ENCODE data around the gene RASL12.
"Not testable (repeated sequence)": the region's sequence is repeated elsewhere in the genome, so short reads cannot be mapped to it uniquely, and the experiment has no call there.

RASL12 gene

DNA sequence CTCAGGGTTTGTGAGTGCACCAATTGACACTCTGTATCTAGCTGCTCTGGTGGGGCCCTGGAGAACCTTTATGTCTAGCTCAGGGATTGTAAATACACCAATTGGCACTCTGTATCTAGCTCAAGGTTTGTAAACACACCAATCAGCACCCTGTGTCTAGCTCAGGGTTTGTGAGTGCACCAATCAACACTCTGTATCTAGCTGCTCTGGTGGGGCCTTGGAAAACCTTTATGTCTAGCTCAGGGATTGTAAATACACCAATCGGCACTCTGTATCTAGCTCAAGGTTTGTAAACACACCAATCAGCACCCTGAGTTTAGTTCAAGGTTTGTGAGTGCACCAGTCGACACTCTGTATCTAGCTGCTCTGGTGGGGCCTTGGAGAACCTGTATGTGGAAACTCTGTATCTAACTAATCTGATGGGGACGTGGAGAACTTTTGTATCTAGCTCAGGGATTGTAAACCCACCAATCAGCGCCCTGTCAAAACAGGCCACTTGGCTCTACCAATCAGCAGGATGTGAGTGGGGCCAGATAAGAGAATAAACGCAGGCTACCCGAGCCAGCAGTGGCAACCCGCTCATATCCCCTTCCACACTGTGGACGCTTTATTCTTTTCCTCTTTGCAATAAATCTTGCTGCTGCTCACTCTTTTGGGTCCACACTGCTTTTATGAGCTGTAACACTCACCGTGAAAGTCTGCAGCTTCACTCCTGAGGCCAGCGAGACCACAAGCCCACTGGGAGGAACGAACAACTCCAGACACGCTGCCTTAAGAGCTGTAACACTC is 8.0 kb upstream of the RASL12 start:
- DNase-seq (ENCODE audit: low spot score): not testable (repeated sequence)

DNA sequence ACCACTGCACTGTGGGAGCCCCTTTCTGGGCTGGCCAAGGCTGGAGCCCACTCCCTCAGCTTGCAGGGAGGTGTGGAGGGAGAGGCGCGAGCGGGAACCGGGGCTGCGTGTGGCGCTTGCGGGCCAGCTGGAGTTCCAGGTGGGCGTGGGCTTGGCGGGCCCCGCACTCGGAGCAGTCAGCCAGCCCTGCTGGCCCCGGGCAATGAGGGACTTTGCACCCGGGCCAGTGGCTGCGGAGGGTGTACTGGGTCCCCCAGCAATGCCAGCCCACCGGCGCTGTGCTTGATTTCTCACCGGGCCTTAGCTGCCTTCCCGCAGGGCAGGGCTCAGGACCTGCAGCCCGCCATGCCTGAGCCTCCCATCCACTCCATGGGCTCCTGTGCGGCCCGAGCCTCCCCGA is 7.2 kb upstream of the RASL12 start:
- not testable (repeated sequence) for DNase-seq (ENCODE audit: low spot score)

- no peak for DNase-seq (ENCODE audit: low spot score)
Measured at GRCh38 chr15:65072617-65073016, 4.8 kb upstream of the RASL12 start.

GRCh38 chr15:65072027-65072426 is 4.2 kb upstream of the RASL12 start:
- no peak for DNase-seq (ENCODE audit: low spot score)

- DNase-seq (ENCODE audit: low spot score): no peak
Measured at GRCh38 chr15:65071381-65071811, 3.6 kb upstream of the RASL12 start.

GRCh38 chr15:65069779-65070546 is 2.2 kb upstream of the RASL12 start:
- DNase-seq (ENCODE audit: low spot score): no peak

DNA sequence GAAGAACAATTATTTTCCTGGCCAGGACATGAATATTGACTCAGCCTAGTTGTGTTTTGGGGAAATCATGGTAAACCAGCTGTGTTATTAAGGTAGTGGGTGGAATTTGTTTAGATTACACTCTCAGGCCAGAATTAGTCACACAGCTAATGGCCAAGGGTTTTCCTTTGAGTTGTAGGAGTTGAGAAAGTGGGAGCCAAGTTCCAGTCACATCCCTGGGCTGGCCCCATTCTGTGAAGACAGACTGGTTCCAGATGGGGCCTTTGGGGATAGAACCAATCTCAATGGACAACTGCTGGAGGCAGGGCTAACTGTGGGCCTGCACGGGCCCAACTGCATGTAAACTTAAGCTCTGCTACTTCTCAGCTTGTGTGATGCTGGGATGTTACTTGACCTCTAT is 1.4 kb upstream of the RASL12 start:
- DNase-seq (ENCODE audit: low spot score): no peak

DNA sequence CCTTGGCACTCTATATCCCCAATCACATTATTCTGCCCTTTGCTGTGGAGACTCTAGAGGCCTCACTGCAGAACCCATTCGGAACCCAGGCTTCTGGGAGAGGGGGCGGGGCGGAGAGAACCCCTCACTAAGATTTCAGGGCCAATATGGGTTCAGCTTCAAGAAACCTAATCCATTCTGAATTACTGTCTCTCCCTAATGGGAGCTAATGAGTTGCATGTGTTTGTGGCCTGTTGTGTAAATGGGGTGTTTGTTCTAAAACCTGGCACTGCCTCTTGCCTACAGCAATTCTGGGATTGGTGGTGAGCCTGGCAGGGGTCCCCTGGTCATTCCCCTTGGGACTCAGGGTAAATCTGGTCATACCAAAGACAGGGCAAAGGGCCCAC is 605 bp upstream of the RASL12 start:
- no peak for DNase-seq (ENCODE audit: low spot score)

DNA sequence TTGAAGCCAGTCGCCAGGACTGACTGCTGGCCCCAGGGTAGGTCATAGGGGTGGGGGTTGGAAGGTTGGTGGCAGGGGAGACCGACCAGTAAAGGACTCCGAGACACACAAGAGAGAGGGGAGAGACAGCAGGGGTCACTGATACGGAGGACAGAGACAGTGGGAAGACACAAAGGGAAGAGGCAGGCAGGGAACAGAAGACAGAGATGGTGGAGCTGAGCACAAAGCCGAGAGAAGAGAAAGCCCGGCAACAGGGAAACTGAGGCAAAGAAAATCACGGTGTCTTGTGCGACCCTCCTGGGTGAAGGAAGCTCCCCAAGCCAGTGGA is 510 bp downstream of the RASL12 start:
- no peak for DNase-seq (ENCODE audit: low spot score)

- DNase-seq (ENCODE audit: low spot score): no peak
Measured at GRCh38 chr15:65066635-65067316, 1.0 kb downstream of the RASL12 start.

GRCh38 chr15:65066001-65066634 is 1.7 kb downstream of the RASL12 start:
- DNase-seq (ENCODE audit: low spot score): no peak

GRCh38 chr15:65062726-65063125 is 5.1 kb downstream of the RASL12 start:
- no peak for DNase-seq (ENCODE audit: low spot score)

GRCh38 chr15:65062061-65062460 is 5.7 kb downstream of the RASL12 start:
- no peak for DNase-seq (ENCODE audit: low spot score)

DNA sequence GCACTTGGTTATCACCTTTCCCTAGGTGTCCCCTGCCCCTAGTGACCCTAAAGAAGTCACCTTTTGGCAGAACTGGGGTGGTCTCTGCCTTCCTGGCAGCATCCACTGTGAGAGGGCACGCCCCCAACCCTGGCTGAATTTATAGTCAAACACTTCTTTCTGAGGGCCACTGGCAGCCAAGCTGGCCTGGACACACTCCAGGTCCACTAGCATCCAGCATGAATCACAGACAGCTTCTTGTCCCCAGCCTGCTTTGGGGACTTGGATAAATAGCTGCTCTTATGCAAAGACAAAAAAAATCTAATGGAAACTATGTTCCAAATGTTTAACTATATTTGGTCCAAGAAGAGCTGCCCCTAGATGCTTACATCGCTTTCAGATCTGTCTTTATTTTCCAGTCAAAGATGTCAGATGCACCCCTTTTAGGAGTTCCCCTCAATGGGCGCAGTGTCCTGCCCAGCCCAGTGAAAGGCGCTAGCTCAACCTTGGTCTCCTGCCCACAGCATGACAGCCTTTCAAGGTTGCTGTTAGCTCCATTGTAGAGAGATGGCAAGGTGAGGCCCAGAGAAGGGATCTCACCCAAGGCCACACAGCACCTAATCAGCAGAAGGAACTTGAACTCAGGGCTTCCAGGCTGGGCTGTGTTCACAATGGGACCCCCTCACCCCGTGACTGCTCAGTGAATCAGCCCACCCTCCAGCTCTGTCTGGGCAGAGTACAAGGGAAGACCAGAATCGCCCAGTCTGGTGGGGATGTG is 7.0 kb downstream of the RASL12 start:
- no peak for DNase-seq (ENCODE audit: low spot score)

DNA sequence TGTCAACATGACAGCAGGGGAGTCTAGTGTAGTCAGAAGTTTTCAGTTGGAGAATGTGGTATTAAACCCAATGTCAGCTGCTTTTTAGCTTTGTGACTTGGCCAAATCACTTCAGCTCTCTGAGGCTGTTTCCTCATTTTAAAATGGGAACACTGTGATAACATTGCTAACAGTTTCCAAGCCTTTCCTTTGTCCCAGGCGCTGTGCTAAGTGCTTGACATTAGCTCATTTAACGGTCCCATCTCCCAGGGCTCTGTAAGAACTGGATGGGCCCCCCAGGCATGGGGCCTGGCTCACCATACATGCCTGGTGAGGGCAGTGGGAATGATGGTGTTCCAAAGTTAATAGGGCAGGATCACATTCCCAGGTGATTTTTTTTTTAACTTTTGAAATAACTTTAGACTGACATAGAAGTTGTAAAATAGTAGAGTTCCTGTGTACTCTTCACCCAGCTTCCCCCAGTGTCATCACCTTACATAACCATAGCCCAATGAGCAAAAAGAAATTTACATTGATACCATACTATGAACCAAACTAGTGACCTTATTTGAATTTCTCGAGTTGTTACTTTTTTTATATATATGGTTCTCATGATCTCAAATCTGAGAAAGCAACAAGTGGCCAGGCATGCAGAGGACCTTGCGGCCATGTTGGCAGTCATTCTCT is 7.7 kb downstream of the RASL12 start:
- DNase-seq (ENCODE audit: low spot score): no peak

GRCh38 chr15:65059369-65059750 is 8.4 kb downstream of the RASL12 start:
- no peak for DNase-seq (ENCODE audit: low spot score)

DNA sequence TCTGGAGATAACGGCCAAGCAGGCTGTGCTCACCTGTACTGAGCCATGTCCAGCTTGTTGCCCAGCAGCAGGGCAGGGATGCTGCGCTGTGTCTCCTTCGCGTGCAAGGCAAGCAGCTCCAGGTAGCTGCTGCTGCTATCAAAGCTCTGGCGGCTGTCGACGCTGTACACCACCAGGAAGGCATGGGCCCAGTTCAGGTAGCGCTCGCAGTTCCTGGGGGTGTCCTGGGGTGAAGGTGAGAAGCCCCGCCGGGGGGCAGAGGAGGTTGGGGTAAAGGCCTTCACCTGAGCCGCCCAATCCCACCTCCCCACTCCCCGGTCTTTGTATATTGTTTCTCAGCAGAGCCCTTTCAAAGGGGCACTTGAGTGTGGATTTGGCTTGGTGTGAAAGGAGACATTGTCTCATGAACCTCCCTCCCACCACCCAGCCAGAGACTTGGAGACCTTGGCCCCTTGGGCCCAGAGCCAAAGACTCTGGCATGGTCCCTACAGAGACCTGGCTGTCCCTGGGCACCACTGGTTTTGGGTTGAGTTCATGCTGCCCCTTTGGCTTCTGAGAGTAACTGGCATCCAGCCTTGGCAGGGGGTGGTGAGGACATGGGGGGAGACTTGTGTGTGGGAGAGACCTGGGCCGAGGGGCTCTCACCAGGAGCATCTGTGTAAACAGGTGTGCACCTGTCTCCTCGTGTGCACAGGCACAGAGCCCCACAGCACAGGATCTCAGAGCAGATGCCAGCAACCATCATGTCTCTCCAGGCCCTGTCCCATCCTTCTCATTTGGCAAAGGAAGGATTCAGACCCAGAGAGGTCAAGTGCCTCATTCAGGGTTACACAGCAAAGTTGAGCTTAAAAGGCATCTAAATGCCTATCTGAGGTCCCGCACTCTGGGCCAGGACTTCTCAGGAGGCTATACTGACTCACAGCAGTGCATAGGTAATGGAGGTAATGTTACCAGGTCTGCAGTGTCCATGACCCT is 9.1 kb downstream of the RASL12 start:
- DNase-seq (ENCODE audit: low spot score): no peak

DNA sequence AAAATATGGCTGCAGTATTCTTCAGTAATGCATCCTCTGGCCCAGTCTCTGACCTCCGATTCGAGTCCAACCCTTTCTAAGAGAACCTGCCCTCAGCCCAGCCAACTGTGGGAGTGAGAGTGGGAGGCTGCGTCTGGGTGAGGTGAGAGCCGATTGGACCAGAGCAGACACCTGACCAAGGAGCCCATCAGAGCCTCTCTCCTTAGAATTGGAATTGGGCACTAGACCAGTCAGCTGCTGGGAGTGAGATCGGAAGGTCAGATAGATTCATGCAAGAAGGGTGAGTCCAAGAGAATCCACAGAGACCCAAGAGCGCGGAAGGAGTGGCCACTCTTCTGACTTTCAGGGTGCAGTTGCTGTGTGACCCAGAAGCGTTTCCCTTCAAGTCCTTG is 10.2 kb downstream of the RASL12 start:
- no peak for DNase-seq (ENCODE audit: low spot score)

DNA sequence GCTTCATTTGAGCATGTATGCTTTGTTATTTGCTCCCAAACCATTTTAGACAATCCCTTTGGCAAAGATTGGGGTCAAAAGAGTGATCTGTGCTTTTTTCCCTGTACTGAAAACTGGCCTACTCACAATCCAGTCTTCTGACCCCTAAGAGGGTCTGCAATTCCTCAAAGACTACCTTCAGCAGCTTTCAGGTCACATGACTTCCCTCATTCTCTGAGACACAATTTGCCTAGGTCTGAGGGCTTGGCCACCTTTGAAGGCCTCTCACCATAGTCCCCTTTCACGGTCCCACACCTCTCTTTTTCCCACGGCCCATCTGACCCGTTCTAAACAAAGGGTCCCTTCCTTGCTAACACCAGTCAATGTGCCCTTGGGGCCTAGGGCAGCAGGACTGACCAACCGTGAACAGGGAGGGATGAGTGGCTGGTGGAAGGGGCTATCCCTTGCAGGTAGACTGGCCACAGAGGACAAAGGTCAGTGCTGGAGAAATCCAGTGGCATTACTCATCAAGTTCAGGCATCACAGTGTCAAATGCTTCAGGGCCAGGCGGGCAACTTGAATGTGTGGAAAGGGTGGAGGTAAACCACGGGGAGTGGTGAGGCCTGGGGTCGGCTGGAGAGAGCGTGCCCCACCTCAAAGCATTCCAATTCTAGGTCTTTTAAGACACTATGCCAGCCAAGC is 10.8 kb downstream of the RASL12 start:
- no peak for DNase-seq (ENCODE audit: low spot score)

DNA sequence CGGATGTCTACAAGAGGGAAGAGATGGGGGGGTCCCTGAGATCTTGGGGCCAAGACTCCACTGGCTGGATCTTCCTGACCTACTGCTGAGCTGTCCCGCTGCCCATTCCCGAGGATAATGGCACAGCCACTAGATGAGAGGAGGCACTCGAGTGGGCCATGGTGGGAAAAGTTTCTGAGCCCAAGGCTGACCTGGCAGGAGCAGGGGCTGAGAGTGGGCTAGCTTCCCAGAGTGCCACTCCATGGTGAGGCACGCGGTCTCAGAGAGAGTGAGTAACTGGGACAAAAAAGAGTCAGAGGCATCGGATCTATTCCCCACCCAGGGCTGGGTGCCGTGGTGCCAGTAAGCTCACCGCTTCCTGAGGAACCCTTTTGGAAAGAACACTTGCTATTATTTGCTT is 11.7 kb downstream of the RASL12 start:
- DNase-seq (ENCODE audit: low spot score): no peak

Data from CD4-positive, alpha-beta T cell treated with Interleukin-6 at 100 ng/mL for 8 hours (primary cell).